A673 (cell line): ENCODE results near the gene TAF7L.
"Not testable (repeated sequence)": the region's sequence is repeated elsewhere in the genome, so short reads cannot be mapped to it uniquely, and the experiment has no call there.

Experiments
- CTCF ChIP-seq: fragments of 300-800, 200-600 bp; sonication (generic); conservative IDR thresholded peaks from 2 replicates; pipeline ENCODE4 v1.5.1; 2017; ENCODE audit warnings: low read depth, mild to moderate bottlenecking, antibody characterized with exemption, low read length, moderate library complexity, mixed read lengths
- EZH2 ChIP-seq: fragments of 200-600 bp; sonication (generic); IDR thresholded peaks from 2 replicates; pipeline ENCODE4 v1.6.1; 2017; ENCODE audit warnings: borderline replicate concordance, low read depth, mild to moderate bottlenecking, mixed read lengths, antibody characterized with exemption, low read length; ENCODE audit not compliant: poor library complexity, severe bottlenecking

GRCh38 chrX:101326600-101326999 lies 35.5 kb upstream of the TAF7L start:
- not testable (repeated sequence) for TF ChIP-seq CTCF, EZH2
